ENCODE data around the gene KCNMA1.

GRCh38 chr10:77111611-77112550, 525.7 kb downstream of the KCNMA1 start:
- peak in 5 of 7 experiments; percentile 67 to 75 (median 72) for TF ChIP-seq CTCF (IDR thresholded peaks at IDR 0.05)
- no peak for TF ChIP-seq POLR2A (IDR thresholded peaks at IDR 0.05)
- TF ChIP-seq POLR2AphosphoS5 (IDR thresholded peaks at IDR 0.05), result no peak
